HepG2 (cell line): ENCODE data around the gene HMGCLL1. TPM values are rescaled to one million over a fixed set of nuclear protein-coding genes. Genes with fewer than 3 reads are reported as not detected.

Experiments
- CREB1 ChIP-seq, 2 experiments: fragments of 450-650 bp in 1 of 2; IDR thresholded peaks; 2 replicates each; pipeline ENCODE4 v1.6.1; 2016 to 2017; ENCODE audit warnings: control low read depth in 1 of 2, mild to moderate bottlenecking in 1 of 2, missing compliant biosample characterization in 1 of 2, missing genetic modification characterization in 1 of 2
- E2F2 ChIP-seq: sonication (generic); formaldehyde crosslinking; IDR thresholded peaks from 2 replicates; pipeline ENCODE4 v1.4.0; 2020; ENCODE audit warnings: missing genetic modification reagents, borderline replicate concordance
- GATAD1 ChIP-seq: IDR thresholded peaks from 2 replicates; pipeline ENCODE4 v1.6.1; 2016; ENCODE audit warnings: missing genetic modification reagents, missing compliant biosample characterization
- MLLT10 ChIP-seq: sonication (generic); formaldehyde crosslinking; IDR thresholded peaks from 2 replicates; pipeline ENCODE4 v1.4.0; 2020; ENCODE audit warnings: missing genetic modification reagents
- RBAK ChIP-seq: sonication (generic); formaldehyde crosslinking; IDR thresholded peaks from 2 replicates; pipeline ENCODE4 v1.5.1; 2020; ENCODE audit warnings: mild to moderate bottlenecking, missing genetic modification reagents
- SAP130 ChIP-seq: IDR thresholded peaks from 2 replicates; pipeline ENCODE4 v1.6.1; 2016; ENCODE audit warnings: low read depth
- TP53 ChIP-seq: sonication (generic); formaldehyde crosslinking; conservative IDR thresholded peaks from 2 replicates; pipeline ENCODE4 v1.4.0; 2020; ENCODE audit warnings: missing genetic modification reagents
- ZBTB42 ChIP-seq: sonication (generic); formaldehyde crosslinking; IDR thresholded peaks from 2 replicates; pipeline ENCODE4 v1.5.0; 2020; ENCODE audit warnings: mild to moderate bottlenecking, missing genetic modification reagents
- ZNF362 ChIP-seq: sonication (generic); formaldehyde crosslinking; IDR thresholded peaks from 2 replicates; pipeline ENCODE4 v1.4.0; 2020; ENCODE audit warnings: missing genetic modification reagents, mild to moderate bottlenecking, borderline replicate concordance
- polyA plus RNA-seq, 8 experiments: library from polyadenylated mRNA; depleted of rRNA in 3 of 8; stranded (reverse) in 7 of 8; unstranded in 1 of 8; fragments of >200 nt; fragmentation: Illumina TruSeq in 4 of 8; extraction: Trizol in 4 of 8; gene quantifications; 2 replicates each; pipeline versions ENCODE4 v1.2.1 to v1.2.3, GENCODE V29; 2011 to 2016; ENCODE audit warnings: low read depth in 4 of 8, missing spikeins in 1 of 8, mixed read lengths in 1 of 8; ENCODE audit not compliant: insufficient read depth in 1 of 8
- total RNA-seq, 5 experiments: library from RNA; depleted of rRNA; stranded (reverse); fragments of >200 nt; fragmentation: Illumina TruSeq; extraction: Trizol; gene quantifications; 2 replicates each; pipeline ENCODE4 v1.2.3, GENCODE V29; 2016; ENCODE audit warnings: low read depth in 1 of 5
- TF ChIP-seq, protein P1 (sequence below): sonication (generic); formaldehyde crosslinking; IDR thresholded peaks from 2 replicates; pipeline ENCODE4 v1.9.0; 2021; ENCODE audit warnings: missing genetic modification reagents, borderline replicate concordance
- TF ChIP-seq, protein P2 (sequence below): IDR thresholded peaks from 2 replicates; pipeline ENCODE4 v1.6.1; 2018; ENCODE audit warnings: missing genetic modification reagents
- TF ChIP-seq, protein P3 (sequence below): sonication (generic); formaldehyde crosslinking; IDR thresholded peaks from 2 replicates; pipeline ENCODE4 v1.8.1; 2023; ENCODE audit warnings: mild to moderate bottlenecking, missing genetic modification reagents
- TF ChIP-seq, protein P4 (sequence below): sonication (generic); formaldehyde crosslinking; IDR thresholded peaks from 2 replicates; pipeline ENCODE4 v1.5.0; 2020; ENCODE audit warnings: missing genetic modification reagents

Gene HMGCLL1
- total and polyA plus RNA-seq, 2 of the 13 experiments (the other 11 are each of a cell fraction or from before 2014, with no cell fraction given): not detected

DNA sequence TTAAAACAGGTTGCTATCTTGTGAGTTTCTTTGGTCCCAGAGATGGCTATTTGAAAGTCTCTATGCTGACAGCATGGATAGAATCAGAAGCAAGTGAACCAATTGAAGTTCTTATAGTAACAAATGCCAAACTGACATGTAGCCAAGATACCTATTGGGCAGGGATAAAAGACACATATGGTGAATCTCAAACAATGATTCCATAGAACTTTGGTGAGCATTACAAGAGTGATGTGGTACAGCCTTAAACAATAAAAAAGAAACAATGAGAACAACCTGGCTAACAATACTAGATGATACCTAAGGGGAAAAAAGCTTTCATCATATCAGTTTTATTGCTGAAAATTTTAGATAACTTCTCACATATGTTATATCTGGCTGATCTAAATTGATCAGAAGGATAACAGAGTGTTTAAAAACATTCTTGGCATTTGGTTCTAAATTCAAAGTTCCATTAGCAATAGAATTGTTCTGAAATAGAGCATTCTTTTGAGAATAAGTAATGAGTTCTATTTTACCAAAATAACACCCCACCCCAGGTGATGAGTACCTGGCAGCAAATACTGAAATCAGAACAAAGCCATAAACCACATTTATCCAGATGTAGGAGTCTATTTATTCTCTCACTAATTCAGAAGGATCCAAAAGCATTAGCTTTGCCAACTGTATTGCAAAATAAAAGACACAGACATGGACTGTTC lies 5.8 kb upstream of the HMGCLL1 start (continued):
- TF ChIP-seq, protein P1, sequence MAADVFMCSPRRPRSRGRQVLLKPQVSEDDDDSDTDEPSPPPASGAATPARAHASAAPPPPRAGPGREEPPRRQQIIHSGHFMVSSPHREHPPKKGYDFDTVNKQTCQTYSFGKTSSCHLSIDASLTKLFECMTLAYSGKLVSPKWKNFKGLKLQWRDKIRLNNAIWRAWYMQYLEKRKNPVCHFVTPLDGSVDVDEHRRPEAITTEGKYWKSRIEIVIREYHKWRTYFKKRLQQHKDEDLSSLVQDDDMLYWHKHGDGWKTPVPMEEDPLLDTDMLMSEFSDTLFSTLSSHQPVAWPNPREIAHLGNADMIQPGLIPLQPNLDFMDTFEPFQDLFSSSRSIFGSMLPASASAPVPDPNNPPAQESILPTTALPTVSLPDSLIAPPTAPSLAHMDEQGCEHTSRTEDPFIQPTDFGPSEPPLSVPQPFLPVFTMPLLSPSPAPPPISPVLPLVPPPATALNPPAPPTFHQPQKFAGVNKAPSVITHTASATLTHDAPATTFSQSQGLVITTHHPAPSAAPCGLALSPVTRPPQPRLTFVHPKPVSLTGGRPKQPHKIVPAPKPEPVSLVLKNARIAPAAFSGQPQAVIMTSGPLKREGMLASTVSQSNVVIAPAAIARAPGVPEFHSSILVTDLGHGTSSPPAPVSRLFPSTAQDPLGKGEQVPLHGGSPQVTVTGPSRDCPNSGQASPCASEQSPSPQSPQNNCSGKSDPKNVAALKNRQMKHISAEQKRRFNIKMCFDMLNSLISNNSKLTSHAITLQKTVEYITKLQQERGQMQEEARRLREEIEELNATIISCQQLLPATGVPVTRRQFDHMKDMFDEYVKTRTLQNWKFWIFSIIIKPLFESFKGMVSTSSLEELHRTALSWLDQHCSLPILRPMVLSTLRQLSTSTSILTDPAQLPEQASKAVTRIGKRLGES: no peak
- TF ChIP-seq, protein P2, sequence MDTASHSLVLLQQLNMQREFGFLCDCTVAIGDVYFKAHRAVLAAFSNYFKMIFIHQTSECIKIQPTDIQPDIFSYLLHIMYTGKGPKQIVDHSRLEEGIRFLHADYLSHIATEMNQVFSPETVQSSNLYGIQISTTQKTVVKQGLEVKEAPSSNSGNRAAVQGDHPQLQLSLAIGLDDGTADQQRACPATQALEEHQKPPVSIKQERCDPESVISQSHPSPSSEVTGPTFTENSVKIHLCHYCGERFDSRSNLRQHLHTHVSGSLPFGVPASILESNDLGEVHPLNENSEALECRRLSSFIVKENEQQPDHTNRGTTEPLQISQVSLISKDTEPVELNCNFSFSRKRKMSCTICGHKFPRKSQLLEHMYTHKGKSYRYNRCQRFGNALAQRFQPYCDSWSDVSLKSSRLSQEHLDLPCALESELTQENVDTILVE (CRISPR knock-in tag): no peak
- TF ChIP-seq MLLT10 (CRISPR knock-in tag) (no peak), CREB1 (IDR thresholded peaks at IDR 0.05) (no peak), CREB1 (CRISPR knock-in tag; IDR thresholded peaks at IDR 0.05) (no peak), GATAD1 (CRISPR knock-in tag) (no peak), SAP130 (CRISPR knock-in tag) (no peak), ZNF362 (CRISPR knock-in tag) (no peak), E2F2 (CRISPR knock-in tag) (no peak), RBAK (no peak), ZBTB42 (no peak), TP53 (CRISPR knock-in tag) (no peak)
- TF ChIP-seq, protein P3, sequence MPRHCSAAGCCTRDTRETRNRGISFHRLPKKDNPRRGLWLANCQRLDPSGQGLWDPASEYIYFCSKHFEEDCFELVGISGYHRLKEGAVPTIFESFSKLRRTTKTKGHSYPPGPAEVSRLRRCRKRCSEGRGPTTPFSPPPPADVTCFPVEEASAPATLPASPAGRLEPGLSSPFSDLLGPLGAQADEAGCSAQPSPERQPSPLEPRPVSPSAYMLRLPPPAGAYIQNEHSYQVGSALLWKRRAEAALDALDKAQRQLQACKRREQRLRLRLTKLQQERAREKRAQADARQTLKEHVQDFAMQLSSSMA: no peak
- TF ChIP-seq, protein P4, sequence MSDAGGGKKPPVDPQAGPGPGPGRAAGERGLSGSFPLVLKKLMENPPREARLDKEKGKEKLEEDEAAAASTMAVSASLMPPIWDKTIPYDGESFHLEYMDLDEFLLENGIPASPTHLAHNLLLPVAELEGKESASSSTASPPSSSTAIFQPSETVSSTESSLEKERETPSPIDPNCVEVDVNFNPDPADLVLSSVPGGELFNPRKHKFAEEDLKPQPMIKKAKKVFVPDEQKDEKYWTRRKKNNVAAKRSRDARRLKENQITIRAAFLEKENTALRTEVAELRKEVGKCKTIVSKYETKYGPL (CRISPR knock-in tag): no peak
